SU-DHL-6 (cell line): ENCODE results near the gene NUDT16L1.

Experiments
- CTCF ChIP-seq: fragments of 200-600 bp; sonication (generic); IDR thresholded peaks from one replicate; pipeline ENCODE4 v1.5.1; 2017; ENCODE audit warnings: antibody characterized with exemption, mild to moderate bottlenecking, low read length, moderate library complexity; ENCODE audit not compliant: insufficient read depth, poor library complexity, severe bottlenecking
- EZH2phosphoT487 ChIP-seq: fragments of 200-600 bp; sonication (generic), shearing (Covaris generic); conservative IDR thresholded peaks from 2 replicates; pipeline ENCODE4 v1.6.1; 2018; ENCODE audit warnings: mild to moderate bottlenecking, antibody characterized with exemption, low read length, moderate library complexity, mixed read lengths

DNA sequence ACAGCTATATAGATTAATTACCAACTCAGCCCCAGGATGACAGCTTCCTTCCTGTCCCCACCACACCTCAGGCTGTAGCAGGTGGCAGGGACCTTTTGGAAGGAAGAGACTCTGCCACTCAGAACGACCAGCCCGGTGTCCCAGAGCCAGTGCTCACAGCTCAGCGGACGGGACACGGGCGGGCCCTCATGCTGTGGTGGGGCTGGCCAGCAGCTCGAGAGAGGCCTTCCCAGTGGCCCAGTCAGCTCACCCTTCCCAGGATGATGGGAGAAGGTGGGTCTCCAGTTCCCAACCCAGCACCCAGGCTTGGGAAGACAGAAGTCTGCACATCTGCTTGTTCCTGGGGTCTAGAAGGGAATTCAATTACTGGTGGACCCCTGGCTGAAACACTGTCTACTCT, 10.5 kb downstream of the NUDT16L1 start:
- TF ChIP-seq CTCF (no peak), EZH2phosphoT487 (no peak)
